SK-N-MC (cell line): ENCODE results near the gene SMURF2.

Experiments used
- DNase-seq: peaks from one replicate; pipeline ENCODE4 v3.0.0-alpha.2; 2011; ENCODE audit warnings: low read depth, low spot score
- H3K27ac ChIP-seq: fragments of 200-600 bp; sonication (generic); 2 replicates; pipeline ENCODE4 v1.5.1; 2016; ENCODE audit warnings: mixed run types
- H3K36me3 ChIP-seq: fragments of 200-600 bp; sonication (generic); 2 replicates; pipeline ENCODE4 v1.6.1; 2017; ENCODE audit warnings: antibody characterized with exemption, low read length, mixed read lengths; ENCODE audit not compliant: insufficient read depth
- H3K4me3 ChIP-seq: fragments of 200-600 bp; sonication (generic); 2 replicates; pipeline ENCODE4 v1.5.1; 2016
- H3K9ac ChIP-seq: fragments of 200-600 bp; sonication (generic); 2 replicates; pipeline ENCODE4 v1.8.0; 2017; ENCODE audit warnings: mixed run types, mixed read lengths; ENCODE audit not compliant: insufficient read length
- H3K9me3 ChIP-seq: fragments of 200-600 bp; sonication (generic); 2 replicates; pipeline ENCODE4 v1.6.1; 2017; ENCODE audit warnings: low read depth, mild to moderate bottlenecking, antibody characterized with exemption, low read length, moderate library complexity, mixed read lengths
- EZH2 ChIP-seq: fragments of 200-600 bp; sonication (generic); IDR thresholded peaks from one replicate; pipeline ENCODE4 v1.6.1; 2017; ENCODE audit warnings: antibody characterized with exemption
- FOXP2 ChIP-seq: optimal IDR thresholded peaks from 2 replicates; pipeline ENCODE3; 2011; ENCODE audit warnings: mild to moderate bottlenecking, moderate library complexity; ENCODE audit not compliant: insufficient read depth; ENCODE audit errors: extremely low read length, control extremely low read depth
- POLR2AphosphoS5 ChIP-seq: IDR thresholded peaks from 2 replicates; pipeline ENCODE4 v1.6.1; 2012; ENCODE audit warnings: mild to moderate bottlenecking, low read depth, low read length, borderline replicate concordance

The SMURF2 gene

DNA sequence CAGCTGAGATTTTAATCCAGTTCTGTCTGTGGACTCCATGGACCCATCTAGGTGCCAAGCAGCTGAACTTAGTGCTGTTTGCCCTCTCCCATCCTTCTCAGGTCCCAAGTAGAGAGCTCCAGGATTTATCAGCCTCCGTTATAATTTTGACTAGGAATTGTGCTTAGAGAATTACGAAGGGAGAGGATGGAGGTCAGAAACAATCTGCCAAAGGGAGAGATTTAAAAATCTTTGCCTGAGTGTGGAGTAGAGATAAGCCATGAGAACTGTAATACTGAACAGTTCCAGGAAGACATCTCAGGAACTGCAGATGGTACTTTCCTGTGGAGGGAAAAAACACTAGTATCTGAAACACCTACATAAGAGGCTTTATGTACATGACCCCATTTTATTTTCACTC, 128.3 kb downstream of the SMURF2 start:
- no peak overlapping the region for H3K4me3 ChIP-seq
- no peak for DNase-seq
- no peak overlapping the region for H3K9ac ChIP-seq
- TF ChIP-seq EZH2: no peak
- TF ChIP-seq FOXP2: no peak
- TF ChIP-seq POLR2AphosphoS5: no peak
- peaks cover 99% of the 10 kb centered on the region for H3K36me3 ChIP-seq
- 0 out of 2 replicates have a peak overlapping the region, but pooled peaks have one; percentile 6 for H3K27ac ChIP-seq
- H3K9me3 ChIP-seq: no peaks in the 10 kb centered on the region

DNA sequence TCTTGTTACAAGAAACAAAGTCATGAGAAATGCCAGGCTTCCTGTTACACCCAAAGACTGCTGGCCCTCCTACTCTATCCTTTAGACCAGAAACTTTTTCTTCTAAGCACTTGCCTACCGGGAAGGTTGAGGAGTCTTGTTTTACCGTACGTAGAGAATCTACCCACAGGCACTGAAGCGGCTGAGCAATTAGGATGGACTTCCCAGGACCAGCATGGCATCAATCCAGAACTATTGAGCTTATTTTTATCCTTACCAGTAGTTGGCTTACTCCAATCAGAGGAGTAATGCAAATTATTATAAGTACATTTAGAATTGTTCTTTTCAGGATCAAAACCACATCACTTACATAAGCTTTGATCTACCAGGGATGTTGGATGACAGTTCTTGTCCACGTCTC, 129.7 kb downstream of the SMURF2 start:
- Histone ChIP-seq H3K36me3 (peaks cover 99% of the 10 kb centered on the region), H3K4me3 (no peak overlapping the region), H3K9ac (no peak overlapping the region), H3K9me3 (no peaks in the 10 kb centered on the region), H3K27ac (no peak overlapping the region)
- TF ChIP-seq EZH2: no peak
- no peak for TF ChIP-seq FOXP2
- DNase-seq: no peak

DNA sequence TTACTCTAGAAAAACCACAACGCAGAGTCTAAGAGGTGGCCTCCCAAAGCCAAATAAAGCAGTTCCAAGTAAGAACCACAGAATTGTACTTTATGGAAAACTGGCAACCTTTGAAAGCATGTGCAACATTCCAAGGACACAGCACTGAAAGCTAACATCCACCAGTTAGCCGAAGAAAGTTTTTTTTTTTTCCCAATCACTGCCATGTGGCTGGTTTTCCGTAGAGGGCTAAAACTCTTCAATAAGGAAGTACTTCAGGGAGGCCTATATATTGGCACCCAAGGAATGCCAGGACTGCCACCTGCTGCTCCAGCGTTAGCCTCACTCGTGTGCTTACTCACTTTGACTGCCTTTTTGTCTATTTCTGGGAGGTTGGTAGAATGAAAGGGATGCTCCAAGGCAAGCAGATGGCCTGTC, 130.1 kb downstream of the SMURF2 start:
- no peak overlapping the region for H3K9ac ChIP-seq
- no peak overlapping the region for H3K4me3 ChIP-seq
- no peak for DNase-seq
- peaks cover 98% of the 10 kb centered on the region for H3K36me3 ChIP-seq
- TF ChIP-seq FOXP2: no peak
- TF ChIP-seq EZH2: no peak
- TF ChIP-seq POLR2AphosphoS5: no peak
- H3K27ac ChIP-seq: no peak overlapping the region
- H3K9me3 ChIP-seq: no peaks in the 10 kb centered on the region

DNA sequence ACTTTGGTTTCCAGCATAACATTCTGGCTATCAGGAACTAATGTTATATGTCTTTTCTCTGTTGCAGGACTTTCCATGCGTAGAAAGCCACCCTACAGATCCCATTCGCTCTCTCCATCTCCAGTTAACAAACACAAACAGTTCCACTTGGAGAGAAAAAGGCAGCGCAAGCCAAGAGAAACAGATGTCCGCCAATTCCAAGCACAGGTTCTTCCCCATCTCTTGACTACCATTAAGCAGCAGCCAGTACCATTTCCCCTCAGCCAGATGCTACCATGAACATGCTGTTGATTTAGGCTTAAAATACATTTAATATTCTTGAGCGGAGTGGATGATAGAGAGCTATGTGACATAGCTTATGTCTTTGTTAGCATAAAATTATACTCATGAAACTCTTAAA, 132.9 kb downstream of the SMURF2 start:
- DNase-seq: no peak
- no peaks in the 10 kb centered on the region for H3K9me3 ChIP-seq
- H3K36me3 ChIP-seq: peaks cover 94% of the 10 kb centered on the region
- TF ChIP-seq POLR2AphosphoS5 (no peak), FOXP2 (no peak), EZH2 (no peak)
- H3K27ac ChIP-seq: no peak overlapping the region
- H3K4me3 ChIP-seq: no peak overlapping the region
- H3K9ac ChIP-seq: no peak overlapping the region

DNA sequence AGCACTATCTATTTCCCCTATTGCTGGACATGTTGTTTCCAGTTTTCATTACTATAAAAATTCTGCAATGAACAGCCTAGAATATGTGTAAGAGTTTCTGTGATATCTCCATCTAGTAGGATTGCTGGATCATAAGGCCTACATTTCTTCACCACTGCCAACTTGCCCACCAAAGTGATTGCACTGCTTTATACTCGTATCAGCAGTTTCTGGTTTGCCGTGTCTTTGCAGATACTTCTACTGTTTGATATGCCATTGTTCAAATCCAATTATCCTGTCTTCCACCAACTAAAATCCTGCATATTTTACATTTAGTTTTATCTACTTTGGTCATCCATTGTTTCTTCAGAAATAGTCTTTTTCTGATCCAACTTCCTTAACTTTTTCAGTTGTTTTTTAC, 134.2 kb downstream of the SMURF2 start:
- no peak overlapping the region for H3K9ac ChIP-seq
- H3K27ac ChIP-seq: no peak overlapping the region
- H3K9me3 ChIP-seq: no peaks in the 10 kb centered on the region
- peaks cover 92% of the 10 kb centered on the region for H3K36me3 ChIP-seq
- TF ChIP-seq POLR2AphosphoS5 (no peak), FOXP2 (no peak), EZH2 (no peak)
- H3K4me3 ChIP-seq: no peak overlapping the region
- DNase-seq: no peak

DNA sequence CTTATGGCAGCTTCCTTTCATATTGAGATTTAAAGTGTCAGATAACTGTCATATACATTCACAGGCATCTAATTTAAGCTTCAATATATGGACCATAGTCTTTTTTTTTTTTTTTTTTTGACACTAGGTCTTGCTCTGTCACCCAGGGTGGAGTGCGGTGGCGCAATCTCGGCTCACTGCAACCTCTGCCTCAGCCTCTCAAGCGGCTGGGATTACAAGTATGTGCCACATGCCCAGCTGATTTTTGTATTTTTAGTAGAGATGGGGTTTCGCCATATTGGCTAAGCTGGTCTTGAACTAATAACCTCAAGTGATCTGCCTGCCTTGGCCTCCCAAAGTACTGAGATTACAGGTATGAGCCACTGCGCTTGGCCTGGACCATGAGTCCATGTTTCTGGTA, 141.7 kb downstream of the SMURF2 start:
- H3K4me3 ChIP-seq: no peak overlapping the region
- H3K9ac ChIP-seq: no peak overlapping the region
- H3K36me3 ChIP-seq: peaks cover 77% of the 10 kb centered on the region
- TF ChIP-seq FOXP2 (no peak), EZH2 (no peak), POLR2AphosphoS5 (no peak)
- no peak for DNase-seq
- no peak overlapping the region for H3K27ac ChIP-seq
- H3K9me3 ChIP-seq: no peaks in the 10 kb centered on the region

DNA sequence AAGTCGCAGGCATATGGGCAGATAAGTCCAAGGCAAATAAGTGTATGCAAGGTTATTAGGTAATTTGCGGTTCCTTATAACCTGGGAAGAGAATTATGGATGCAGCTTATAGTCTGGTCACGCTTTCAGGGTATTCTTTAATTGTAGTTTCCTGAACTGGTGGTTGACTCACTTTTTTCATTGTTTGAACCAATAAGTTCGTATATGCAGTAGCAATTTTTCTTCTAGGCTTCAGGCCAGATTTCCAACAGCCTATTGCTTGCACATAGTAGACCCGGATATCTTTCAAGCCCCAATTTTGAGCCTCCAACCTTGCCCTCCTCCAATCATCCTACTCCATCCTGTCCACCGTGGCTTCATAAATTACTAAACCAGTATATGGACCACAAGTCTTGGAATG, 142.5 kb downstream of the SMURF2 start:
- TF ChIP-seq POLR2AphosphoS5 (no peak), FOXP2 (no peak), EZH2 (no peak)
- Histone ChIP-seq H3K9ac (no peak overlapping the region), H3K4me3 (no peak overlapping the region), H3K36me3 (peaks cover 77% of the 10 kb centered on the region), H3K9me3 (no peaks in the 10 kb centered on the region), H3K27ac (no peak overlapping the region)
- DNase-seq: no peak

DNA sequence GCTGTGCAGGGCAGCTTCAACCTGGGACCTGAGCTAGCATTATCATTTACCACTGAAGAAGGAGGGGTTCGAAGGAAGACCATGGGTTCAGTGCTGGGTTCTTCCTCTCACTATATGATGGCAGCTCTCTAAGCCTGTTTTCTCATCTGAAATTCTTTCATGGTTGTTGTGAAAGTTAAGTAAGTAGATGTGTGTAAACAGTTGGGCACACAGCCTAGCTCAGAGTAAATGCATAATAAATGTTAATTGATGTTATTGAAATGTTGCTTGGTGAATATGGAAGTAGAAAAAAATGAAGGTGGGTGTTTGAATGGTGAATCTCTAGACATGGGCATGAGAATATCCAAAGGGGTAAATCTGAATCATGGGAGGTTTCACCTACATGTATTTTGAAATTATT, 146.3 kb downstream of the SMURF2 start:
- Histone ChIP-seq H3K27ac (no peak overlapping the region), H3K4me3 (no peak overlapping the region), H3K36me3 (peaks cover 88% of the 10 kb centered on the region), H3K9me3 (no peaks in the 10 kb centered on the region), H3K9ac (no peak overlapping the region)
- DNase-seq: no peak
- no peak for TF ChIP-seq FOXP2
- no peak for TF ChIP-seq EZH2
- TF ChIP-seq POLR2AphosphoS5: no peak

DNA sequence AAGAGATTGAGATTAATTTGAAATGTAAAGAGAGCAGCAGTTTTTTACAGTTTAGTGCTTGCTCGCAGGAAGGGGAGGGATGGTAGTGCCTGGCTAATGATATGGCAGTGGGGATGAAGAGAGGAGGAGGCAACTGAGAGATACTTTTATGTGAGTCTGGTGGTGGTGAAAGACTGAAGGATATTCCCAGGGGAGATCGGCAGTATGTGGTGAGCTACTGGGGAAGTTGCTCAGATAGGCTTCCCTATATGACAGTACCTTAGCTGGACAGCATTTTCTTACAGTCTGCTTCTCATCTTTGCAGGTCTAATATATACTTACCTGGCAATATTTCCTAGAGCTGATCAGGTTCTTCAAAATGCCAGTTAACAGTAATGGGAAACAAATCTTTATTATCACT, 146.7 kb downstream of the SMURF2 start:
- Histone ChIP-seq H3K4me3 (no peak overlapping the region), H3K36me3 (peaks cover 90% of the 10 kb centered on the region), H3K9me3 (no peaks in the 10 kb centered on the region), H3K9ac (no peak overlapping the region), H3K27ac (no peak overlapping the region)
- TF ChIP-seq POLR2AphosphoS5 (no peak), EZH2 (no peak), FOXP2 (no peak)
- no peak for DNase-seq

DNA sequence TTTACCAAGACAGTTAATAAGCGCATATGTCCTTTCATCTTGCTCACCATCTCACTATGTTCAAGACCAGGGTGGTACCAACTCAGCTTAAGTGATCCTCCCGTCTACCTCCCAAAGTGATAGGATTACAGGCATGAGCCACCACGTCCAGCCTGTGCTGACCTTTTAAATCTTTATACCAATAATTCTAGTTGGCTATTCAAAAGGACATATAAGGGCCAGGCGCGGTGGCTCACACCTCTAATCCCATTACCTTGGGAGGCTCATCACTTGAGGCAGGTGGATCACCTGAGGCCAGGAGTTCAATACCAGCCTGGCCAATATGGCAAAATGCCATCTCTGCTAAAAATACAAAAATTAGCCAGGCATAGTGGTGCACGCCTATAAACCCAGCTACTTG, 152.9 kb downstream of the SMURF2 start:
- Histone ChIP-seq H3K4me3 (no peak overlapping the region), H3K9ac (no peak overlapping the region), H3K36me3 (peaks cover 69% of the 10 kb centered on the region), H3K9me3 (no peaks in the 10 kb centered on the region), H3K27ac (no peak overlapping the region)
- TF ChIP-seq FOXP2: no peak
- no peak for TF ChIP-seq EZH2
- TF ChIP-seq POLR2AphosphoS5: no peak
- DNase-seq: no peak
